IPS-11a (cell line): ENCODE measurements around the gene KRT80.

Experiments used
- H3K4me3 ChIP-seq: one replicate; pipeline ENCODE4 v1.5.1; 2013; ENCODE audit warnings: low read depth, low read length, control low read depth

KRT80 gene

GRCh38 chr12:52141875-52142274 is 49.9 kb downstream of the KRT80 start:
- no peak overlapping the region for H3K4me3 ChIP-seq

GRCh38 chr12:52141306-52141705 is 50.5 kb downstream of the KRT80 start:
- H3K4me3 ChIP-seq = no peak overlapping the region

GRCh38 chr12:52139579-52140062 is 52.2 kb downstream of the KRT80 start:
- no peak overlapping the region for H3K4me3 ChIP-seq

- no peak overlapping the region for H3K4me3 ChIP-seq
Observed at GRCh38 chr12:52139147-52139546, 52.7 kb downstream of the KRT80 start.

GRCh38 chr12:52137746-52138145 is 54.1 kb downstream of the KRT80 start:
- no peak overlapping the region for H3K4me3 ChIP-seq

GRCh38 chr12:52132754-52133161 is 59.1 kb downstream of the KRT80 start:
- no peak overlapping the region for H3K4me3 ChIP-seq

GRCh38 chr12:52130711-52131110 is 61.1 kb downstream of the KRT80 start:
- no peak overlapping the region for H3K4me3 ChIP-seq

GRCh38 chr12:52127683-52128450 is 63.9 kb downstream of the KRT80 start:
- no peak overlapping the region for H3K4me3 ChIP-seq

GRCh38 chr12:52126605-52127578 is 64.9 kb downstream of the KRT80 start:
- no peak overlapping the region for H3K4me3 ChIP-seq

- no peak overlapping the region for H3K4me3 ChIP-seq
Observed at GRCh38 chr12:52126050-52126604, 65.7 kb downstream of the KRT80 start.

- no peak overlapping the region for H3K4me3 ChIP-seq
Observed at GRCh38 chr12:52125476-52125900, 66.3 kb downstream of the KRT80 start.

GRCh38 chr12:52123487-52124186 is 68.2 kb downstream of the KRT80 start:
- no peak overlapping the region for H3K4me3 ChIP-seq

GRCh38 chr12:52122904-52123303 is 68.9 kb downstream of the KRT80 start:
- no peak overlapping the region for H3K4me3 ChIP-seq

- H3K4me3 ChIP-seq = no peak overlapping the region
Observed at GRCh38 chr12:52122540-52122871, 69.3 kb downstream of the KRT80 start.

GRCh38 chr12:52121824-52122539 is 69.8 kb downstream of the KRT80 start:
- no peak overlapping the region for H3K4me3 ChIP-seq

GRCh38 chr12:52120951-52121823 is 70.6 kb downstream of the KRT80 start:
- no peak overlapping the region for H3K4me3 ChIP-seq

- no peak overlapping the region for H3K4me3 ChIP-seq
Observed at GRCh38 chr12:52119398-52120254, 72.2 kb downstream of the KRT80 start.
